ENCODE data around the gene RPL23. TPM values are rescaled to one million over a fixed set of nuclear protein-coding genes. Genes with fewer than 3 reads are reported as not detected.
A peak's percentile ranks its signal among the peaks of the same experiment; 100 is the strongest.

RPL23 gene
- total RNA-seq, 1 donor from 2014 or later = 3,404 TPM

GRCh38 chr17:38898812-38899348 is 45.4 kb upstream of the RPL23 start:
- Histone ChIP-seq H3K79me2 (ENCODE audit: low read depth) (no peaks in the 10 kb centered on the region), H3K9ac (peak overlapping the region; percentile 8), H3K36me3 (no peaks in the 10 kb centered on the region), H3K4me1 (peaks cover 41% of the 10 kb centered on the region), H4K20me1 (ENCODE audit: low read depth) (peaks cover 15% of the 10 kb centered on the region), H3K4me3 (no peak overlapping the region), H2AFZ (replicated peaks) (no peak overlapping the region), H3K4me2 (no peak overlapping the region), H3K27me3 (no peaks in the 10 kb centered on the region), H3F3A (ENCODE audit: low read depth) (peaks cover 24% of the 10 kb centered on the region), H3K9me3 (ENCODE audit: low read depth) (no peaks in the 10 kb centered on the region), H3K27ac (no peak overlapping the region)
- no peaks in the 10 kb centered on the region for H3K9me3 Mint-ChIP-seq
- DNase-seq (ENCODE audit: low spot score) = no peak
- no peak overlapping the region for H3K27ac Mint-ChIP-seq
- peaks cover 3% of the 10 kb centered on the region for H3K27me3 Mint-ChIP-seq (ENCODE audit: insufficient read depth, low read depth)
- TF ChIP-seq CTCF (IDR thresholded peaks at IDR 0.05) = no peak
- TF ChIP-seq EZH2phosphoT487 (IDR thresholded peaks at IDR 0.05) = no peak
- TF ChIP-seq EZH2 (IDR thresholded peaks at IDR 0.05) = no peak
- H3K4me1 Mint-ChIP-seq = peaks cover 55% of the 10 kb centered on the region
- H3K4me3 Mint-ChIP-seq = no peak overlapping the region
- H3K36me3 Mint-ChIP-seq = peaks cover 7% of the 10 kb centered on the region

- Histone ChIP-seq H3K4me3 (no peak overlapping the region), H3K27ac (no peak overlapping the region), H3K9ac (peak overlapping the region; percentile 8), H4K20me1 (ENCODE audit: low read depth) (peaks cover 21% of the 10 kb centered on the region), H3K9me3 (ENCODE audit: low read depth) (no peaks in the 10 kb centered on the region), H2AFZ (replicated peaks) (no peak overlapping the region), H3K4me2 (no peak overlapping the region), H3K36me3 (no peaks in the 10 kb centered on the region), H3K4me1 (peaks cover 44% of the 10 kb centered on the region), H3F3A (ENCODE audit: low read depth) (peaks cover 24% of the 10 kb centered on the region), H3K79me2 (ENCODE audit: low read depth) (no peaks in the 10 kb centered on the region), H3K27me3 (no peaks in the 10 kb centered on the region)
- Mint-ChIP-seq H3K4me3 (no peak overlapping the region), H3K4me1 (peaks cover 60% of the 10 kb centered on the region), H3K36me3 (peaks cover 5% of the 10 kb centered on the region), H3K27ac (peak overlapping the region; percentile 78), H3K27me3 (ENCODE audit: insufficient read depth, low read depth) (peaks cover 3% of the 10 kb centered on the region), H3K9me3 (no peaks in the 10 kb centered on the region)
- no peak for TF ChIP-seq EZH2 (IDR thresholded peaks at IDR 0.05)
- TF ChIP-seq EZH2phosphoT487 (IDR thresholded peaks at IDR 0.05) = no peak
- no peak for TF ChIP-seq CTCF (IDR thresholded peaks at IDR 0.05)
- DNase-seq (ENCODE audit: low spot score) = no peak
Observed at GRCh38 chr17:38898291-38898679, 44.8 kb upstream of the RPL23 start.

GRCh38 chr17:38897671-38898290 is 44.3 kb upstream of the RPL23 start:
- Histone ChIP-seq H3K9me3 (ENCODE audit: low read depth) (no peaks in the 10 kb centered on the region), H2AFZ (replicated peaks) (no peak overlapping the region), H3K9ac (no peak overlapping the region), H3K4me2 (no peak overlapping the region), H3K79me2 (ENCODE audit: low read depth) (no peaks in the 10 kb centered on the region), H3K27ac (peak overlapping the region; percentile 34), H3K36me3 (no peaks in the 10 kb centered on the region), H3K27me3 (no peaks in the 10 kb centered on the region), H4K20me1 (ENCODE audit: low read depth) (peaks cover 23% of the 10 kb centered on the region), H3K4me3 (no peak overlapping the region), H3K4me1 (peaks cover 47% of the 10 kb centered on the region), H3F3A (ENCODE audit: low read depth) (peaks cover 24% of the 10 kb centered on the region)
- H3K4me1 Mint-ChIP-seq = peaks cover 62% of the 10 kb centered on the region
- TF ChIP-seq EZH2 (IDR thresholded peaks at IDR 0.05) = no peak
- TF ChIP-seq EZH2phosphoT487 (IDR thresholded peaks at IDR 0.05) = no peak
- no peak for TF ChIP-seq CTCF (IDR thresholded peaks at IDR 0.05)
- H3K9me3 Mint-ChIP-seq = no peaks in the 10 kb centered on the region
- DNase-seq (ENCODE audit: low spot score) = peak; percentile 2
- no peak overlapping the region for H3K4me3 Mint-ChIP-seq
- peaks cover 5% of the 10 kb centered on the region for H3K36me3 Mint-ChIP-seq
- H3K27me3 Mint-ChIP-seq (ENCODE audit: insufficient read depth, low read depth) = peaks cover 4% of the 10 kb centered on the region
- peak overlapping the region; percentile 78 for H3K27ac Mint-ChIP-seq

All from neural progenitor cell (in vitro differentiated cells).